ENCODE data around the gene PCK1.

Gene PCK1

GRCh38 chr20:57577679-57578475 lies 17.0 kb downstream of the PCK1 start:
- no peak for DNase-seq

- no peak for DNase-seq
Measured at GRCh38 chr20:57578476-57579165, 17.7 kb downstream of the PCK1 start.

DNA sequence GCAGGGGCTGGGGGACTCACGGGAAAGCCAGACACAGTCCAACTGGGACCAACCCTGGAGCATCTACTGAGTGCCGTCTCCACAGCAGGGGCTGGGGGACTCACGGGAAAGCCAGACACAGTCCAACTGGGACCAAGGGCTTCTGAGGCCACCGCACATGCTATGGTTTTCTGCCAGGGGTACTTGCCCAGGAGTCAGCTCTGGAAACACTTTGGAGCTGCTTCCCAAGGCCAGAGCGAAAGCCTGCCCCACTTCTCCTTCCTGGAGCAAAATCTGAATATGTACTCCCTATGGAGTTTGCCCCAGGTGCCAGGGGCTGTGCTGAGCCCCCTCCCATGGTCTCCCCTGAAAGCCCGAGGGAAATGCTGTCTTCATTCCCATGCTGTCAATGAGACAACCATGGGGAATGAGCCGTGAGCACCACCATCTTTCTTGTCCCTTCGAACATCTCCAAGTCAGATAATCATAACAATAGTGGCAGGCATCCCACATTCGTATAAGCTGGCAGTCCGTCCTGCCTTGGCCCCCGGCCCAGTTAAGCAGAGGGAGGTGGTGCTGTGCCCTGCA lies 18.5 kb downstream of the PCK1 start:
- DNase-seq = no peak

DNA sequence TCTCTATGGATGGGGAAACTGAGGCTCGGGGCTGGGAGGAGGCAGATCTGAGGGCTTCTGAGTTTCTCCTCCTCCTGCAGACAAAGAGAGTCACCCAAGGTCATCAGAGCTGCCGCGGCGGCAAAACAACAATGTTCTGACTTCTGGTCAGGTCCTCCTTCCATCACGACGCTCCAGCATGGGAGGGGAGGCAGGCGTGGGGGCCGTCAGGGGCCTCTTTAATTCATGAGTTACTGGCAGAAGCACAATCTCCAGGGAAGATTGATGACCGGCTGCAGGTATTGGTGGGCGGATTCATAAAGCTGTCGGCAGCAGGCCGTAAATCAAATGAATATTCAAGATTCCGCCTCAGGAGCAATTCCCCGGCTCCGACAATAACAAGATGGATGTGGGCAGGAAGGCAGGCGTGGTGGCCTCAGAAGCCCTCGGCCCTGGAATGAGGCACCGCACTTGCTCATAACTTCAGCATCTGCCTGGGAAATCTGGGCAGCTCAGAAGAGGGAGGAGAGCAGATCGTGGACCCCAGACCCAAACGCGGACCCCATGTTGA lies 19.1 kb downstream of the PCK1 start:
- DNase-seq = no peak

DNA sequence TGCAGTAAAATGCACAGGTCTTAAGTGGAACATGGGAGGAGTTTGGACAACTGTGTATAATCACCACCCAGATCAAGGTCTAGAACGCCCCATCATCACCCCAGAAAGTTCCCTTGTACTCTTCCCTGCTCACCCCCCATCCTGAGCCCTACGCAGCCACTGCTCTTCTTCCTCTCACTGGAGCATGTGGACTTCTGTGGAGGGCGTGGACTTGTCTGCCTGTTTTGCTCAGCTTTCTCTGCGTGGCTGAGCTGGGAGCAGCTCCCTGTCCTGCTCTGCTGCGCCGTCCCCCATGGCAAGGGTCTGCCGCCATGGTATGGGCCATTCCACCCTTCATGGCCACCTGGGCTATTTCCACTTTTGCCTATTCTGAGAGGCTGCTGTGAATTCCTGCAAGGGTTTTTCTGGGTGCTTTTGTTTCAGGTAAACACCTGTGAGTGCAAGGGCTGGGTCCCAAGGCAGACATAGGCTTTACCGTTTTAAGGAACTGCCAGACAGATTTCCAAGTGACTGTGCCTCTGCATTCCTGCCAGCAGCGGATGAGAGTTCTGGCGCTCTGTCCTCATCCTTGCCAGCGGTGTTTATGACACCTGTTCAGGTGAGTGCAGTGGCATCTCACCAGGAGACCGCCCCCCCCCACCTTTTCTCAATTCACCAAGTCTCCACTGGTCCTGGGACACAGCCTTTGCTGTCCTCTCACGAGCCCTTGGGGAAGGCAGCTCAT lies 19.7 kb downstream of the PCK1 start:
- DNase-seq = no peak

DNA sequence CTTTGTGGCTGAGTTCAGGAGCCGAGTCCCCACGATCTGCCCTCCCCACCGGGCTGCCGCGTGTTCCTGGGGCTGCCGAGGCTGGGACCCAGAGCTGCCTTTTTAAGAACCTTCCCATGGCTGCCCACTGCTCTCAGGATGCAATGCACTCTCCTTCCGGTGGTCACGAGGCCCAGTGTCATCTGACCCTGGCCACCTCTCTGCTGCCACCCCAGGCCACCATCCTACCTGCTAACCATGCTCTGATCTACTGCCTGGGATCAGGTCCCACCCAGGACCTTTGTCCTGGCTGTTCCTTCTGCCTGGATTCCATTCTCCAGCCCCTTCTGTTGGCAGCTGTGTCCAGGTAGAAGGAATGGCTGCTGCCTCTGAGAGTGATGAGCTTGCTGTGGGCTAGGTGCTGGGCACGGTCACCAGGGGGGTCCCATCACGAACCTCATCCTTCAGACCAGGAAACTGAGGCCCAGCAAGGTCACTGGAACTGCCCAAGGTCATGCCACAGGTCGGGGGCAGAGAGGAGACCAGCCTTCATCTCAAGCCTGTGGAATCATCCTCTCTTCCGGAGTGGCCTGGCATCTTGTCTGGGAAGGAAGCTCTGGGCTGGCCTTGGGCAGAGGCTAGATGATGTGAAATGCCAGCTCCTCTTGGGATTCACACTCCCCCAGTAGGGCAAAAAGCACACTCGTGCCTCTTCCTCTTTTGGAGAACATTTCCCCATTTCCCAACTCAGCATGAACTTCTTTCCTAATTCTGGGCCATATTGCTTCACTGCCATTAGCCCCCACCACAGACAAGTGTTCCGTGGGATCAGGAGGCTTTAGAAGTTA lies 20.5 kb downstream of the PCK1 start:
- no peak for DNase-seq

DNA sequence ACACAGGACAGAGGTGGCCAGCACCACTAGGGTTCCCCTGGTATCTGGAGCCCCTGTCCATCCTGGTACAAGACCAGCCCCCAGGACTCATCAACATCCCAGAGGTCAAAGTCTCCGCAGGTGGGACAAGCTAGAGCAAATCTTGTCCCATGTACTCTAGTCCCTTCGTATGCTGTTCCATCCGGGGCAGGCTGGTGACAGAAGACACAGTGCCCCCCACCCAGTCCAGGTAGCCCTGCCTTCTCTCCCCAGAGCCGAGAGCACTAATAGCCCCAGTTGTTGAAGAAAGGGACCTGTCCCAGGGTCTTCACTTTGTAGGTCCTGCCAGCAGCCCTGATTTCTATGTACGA lies 21.1 kb downstream of the PCK1 start:
- no peak for DNase-seq

DNA sequence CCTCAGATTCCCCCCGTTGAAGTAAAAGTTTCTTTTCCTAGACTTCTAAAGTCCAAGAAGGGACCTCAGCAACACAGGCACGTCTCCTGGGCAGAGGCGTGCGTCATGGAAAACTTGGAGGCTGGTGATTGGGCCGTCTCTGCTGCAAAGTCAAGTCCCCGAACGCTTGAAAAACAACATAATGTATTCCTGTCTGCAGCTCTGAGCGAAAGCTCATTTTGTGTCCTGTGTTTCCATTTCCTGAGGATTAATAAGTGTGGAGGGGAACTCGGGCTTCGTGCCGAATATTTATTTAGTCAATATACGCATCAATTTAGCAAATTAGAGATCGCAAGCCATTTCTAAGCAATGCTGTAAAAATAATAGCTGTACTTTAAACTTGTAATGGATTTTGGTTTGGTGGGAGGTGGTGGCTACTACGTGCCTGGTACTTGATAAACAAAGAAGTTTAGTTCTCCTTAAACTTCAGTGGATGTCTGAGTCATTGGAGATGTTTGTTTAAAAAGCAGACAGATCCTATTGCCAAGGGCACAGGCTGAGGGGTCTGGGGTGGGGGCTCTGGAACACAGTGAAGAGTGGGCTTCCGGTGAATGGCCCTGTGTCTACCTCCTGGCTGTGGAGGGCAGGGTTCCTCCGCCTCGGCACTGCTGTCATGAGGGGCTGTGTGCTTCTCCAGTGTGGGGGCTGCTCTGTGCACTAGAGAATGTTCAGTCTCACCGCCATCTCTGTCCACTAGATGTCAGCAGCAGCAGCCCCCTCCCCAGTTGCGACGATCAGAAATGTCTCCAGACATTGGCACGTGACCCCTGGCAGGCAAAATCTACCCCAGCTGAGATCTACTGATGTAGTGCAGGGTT lies 21.8 kb downstream of the PCK1 start:
- DNase-seq = no peak

DNA sequence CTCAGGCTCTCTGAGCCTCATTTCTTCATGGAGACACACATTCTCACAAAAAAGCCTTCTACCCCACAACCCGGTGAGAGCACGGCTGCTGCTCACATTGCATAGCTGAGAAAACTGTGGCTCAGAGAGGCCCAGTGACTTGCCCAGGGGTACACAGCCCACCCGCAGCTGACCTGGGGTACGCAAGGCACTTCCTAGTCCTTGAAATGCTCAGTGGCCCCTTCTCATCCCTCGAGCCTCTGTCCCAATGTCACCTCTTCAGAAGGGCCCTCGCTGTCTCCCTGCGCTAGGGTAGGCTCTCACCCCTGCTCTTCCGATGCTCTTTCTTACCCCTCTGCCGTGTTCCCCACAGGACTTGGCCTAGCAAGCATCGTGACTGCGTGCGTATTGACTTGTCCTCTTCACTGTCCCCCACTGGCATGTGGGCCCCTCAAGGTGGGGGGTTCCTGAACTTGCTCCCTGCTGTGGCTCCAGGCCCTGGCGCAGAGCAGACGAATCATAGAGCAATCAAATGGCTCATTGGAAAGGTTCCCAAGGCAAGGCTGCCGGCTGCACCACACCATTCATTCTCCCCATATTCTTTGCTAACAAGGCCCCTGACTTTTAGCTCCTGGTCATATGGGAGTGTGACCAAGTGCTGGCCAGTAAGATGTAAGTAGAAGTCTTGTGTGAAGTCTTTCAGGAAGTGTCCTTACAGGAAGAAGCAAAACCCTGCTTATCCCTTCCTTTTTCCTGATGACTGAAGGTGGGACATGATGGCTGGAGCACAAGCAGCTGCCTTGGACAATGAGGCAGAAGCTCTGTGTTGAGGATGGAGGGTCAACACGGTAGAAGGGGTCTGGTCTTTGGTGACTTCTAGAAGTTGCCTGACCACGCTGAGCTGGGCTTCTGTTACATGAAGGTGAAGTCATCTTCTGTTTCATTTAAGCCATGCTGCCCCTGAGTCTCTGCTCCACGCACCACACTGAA lies 22.7 kb downstream of the PCK1 start:
- no peak for DNase-seq

DNA sequence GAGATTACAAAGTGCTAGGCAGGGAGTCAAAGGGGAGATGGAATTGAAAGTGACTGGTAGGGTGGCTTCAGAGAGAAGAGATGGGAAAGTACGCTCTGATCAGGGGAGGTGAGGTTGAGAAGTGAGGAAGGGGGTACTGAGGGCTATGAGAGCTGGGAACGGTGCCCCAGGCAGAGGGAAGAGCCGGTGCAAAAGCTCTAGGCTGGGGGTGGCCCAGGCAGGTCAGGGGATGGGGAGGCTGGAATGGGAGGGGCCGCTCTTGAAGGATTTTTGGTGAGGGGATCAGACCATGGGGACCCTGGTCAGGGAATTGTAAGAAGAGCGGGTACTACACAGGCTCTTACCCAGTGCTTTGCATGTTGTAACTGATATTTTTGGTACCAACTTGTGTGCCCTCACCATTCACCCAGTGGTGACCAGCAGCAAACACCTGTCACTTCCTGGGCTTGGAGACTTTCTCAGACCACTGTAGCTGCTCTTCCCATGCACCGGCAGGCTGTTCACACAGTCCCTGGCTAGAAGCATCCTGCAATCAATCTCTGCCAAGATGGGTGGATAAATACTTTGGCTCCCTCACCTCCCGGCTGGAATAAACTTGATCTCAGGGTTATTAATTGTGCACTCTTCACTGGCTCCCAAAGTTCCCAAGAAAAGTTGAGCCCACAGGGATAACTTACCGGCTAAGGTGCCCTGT lies 24.0 kb downstream of the PCK1 start:
- no peak for DNase-seq

DNA sequence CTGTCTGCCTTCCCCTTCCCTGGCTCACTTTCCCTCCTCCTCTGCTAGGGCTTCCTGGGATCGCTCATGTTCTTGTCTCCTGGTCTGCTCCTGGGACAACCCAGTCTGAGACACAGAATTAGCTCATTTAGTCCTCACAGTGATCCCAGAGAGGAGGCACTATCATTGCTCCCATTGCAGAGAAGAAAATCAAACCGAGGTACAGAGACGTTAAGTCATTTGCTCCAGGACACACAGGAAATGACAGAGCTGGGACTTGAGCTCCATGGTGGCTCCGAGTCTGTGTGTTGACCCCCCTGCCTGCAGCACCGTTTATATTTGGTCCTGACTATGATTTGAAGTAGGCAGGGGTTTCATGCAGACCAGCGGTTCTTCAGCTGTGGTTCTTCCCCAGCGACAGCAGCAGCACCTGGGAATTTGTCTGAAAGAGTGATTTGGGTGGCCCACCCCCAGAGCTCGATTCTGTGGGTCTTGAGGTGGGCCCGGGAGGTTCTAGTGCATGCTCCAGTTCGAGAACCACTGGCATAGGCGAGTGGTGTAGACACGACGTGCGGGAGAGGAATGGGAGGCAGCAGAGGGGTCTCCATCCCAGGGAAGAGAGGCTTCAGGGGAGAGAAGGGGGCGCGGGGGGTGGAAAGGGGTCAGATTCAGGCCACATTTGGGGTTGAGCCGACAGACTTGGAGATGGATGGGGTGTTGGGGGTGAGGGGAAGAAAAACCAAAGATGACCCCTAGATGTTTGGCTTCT lies 24.7 kb downstream of the PCK1 start:
- DNase-seq = no peak

GRCh38 chr20:57586370-57586793 lies 25.5 kb downstream of the PCK1 start:
- DNase-seq = no peak

DNA sequence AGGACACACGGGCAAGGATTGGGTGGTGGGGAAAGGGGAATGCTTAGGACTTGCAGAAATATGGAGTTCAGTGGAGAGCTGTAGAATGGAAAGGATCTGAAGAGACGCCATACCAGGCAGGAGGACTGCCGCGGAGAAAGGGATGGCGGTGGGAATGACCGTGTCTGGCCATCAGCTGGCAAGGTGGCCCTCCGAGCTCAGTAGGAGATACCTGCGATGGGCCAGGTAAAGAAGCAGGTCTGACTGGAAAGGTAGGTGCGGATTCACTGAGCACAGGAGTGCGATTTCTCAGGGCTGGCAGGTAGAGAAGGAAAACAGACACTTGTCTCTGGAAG lies 26.0 kb downstream of the PCK1 start:
- DNase-seq = no peak

DNA sequence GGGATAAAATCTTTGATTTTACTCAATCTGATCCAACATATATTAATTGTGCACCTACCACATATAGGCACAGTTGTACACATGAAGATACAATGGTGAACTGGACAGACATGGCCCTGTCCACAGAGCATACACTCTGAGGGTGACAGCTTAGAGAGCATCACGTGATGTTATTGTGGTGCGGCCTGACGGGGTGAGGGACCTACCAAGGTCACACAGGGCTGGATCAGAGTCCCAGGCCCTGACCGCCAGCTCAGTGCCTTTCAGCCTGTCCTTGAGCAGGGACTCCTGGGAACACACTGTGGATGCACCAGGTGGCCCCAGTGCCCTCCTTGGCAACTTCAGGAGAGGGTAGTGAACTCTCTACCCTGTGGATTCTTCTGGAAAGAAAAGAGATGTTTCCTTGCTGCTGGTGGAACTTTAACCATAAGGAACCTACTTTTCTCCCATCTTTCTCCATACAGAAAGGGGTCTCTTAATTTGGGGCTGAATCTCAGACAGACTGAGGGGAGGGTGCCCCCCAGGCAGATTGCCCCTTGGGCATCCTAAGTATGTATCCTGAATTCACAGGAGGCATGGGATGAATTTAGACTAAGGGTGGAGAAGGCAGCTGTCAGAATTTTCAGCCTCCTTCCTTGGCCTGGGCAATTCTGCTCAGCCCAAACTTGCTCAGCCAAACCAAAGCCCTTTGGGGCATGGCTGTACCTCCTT lies 26.5 kb downstream of the PCK1 start:
- DNase-seq = no peak

- no peak for DNase-seq
Measured at GRCh38 chr20:57587989-57588377, 27.1 kb downstream of the PCK1 start.

- DNase-seq = no peak
Measured at GRCh38 chr20:57588596-57588995, 27.7 kb downstream of the PCK1 start.

DNA sequence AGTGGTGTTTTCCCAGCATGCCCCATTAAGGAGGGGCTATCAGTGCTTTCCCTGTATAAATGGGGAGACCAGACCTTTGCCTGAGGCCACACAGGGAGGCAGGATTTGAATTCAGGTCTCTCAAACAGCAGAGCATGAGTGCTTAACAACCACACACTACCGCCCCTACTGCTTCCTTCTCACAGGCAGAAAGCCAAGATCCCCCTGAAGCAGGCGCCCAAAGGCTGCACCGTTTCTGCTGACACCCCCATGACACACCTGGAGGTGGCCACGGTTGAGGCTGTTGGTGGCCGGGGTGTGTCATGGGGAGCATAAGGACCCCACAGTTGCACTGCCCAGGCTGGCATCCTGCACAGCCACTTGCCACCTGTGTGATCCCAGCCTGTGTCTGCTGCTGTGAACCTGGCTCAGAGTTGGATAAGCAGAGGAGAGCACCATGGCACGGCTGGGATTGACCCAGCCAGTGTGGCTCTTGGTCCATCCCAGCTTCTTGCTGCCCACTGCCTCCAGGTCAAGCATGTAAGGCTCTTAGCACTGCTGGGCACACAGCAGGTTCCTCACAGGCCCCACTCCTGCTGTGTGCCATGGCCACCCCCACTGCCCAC lies 28.3 kb downstream of the PCK1 start:
- no peak for DNase-seq

Measured in NCI-H446 treated with DMSO at 0.1 percent for 48 hours (cell line).